Measurements from ENCODE around the gene SEMA4B. TPM values are rescaled to one million over a fixed set of nuclear protein-coding genes. Genes with fewer than 3 reads are reported as not detected.

SEMA4B gene
- total RNA-seq, 1 donor from 2014 or later = 7.7 TPM

GRCh38 chr15:90230610-90231009, 29.5 kb downstream of the SEMA4B start:
- peaks cover 17% of the 10 kb centered on the region for H3K4me1 Mint-ChIP-seq
- Histone ChIP-seq H2AFZ (replicated peaks) (no peak overlapping the region), H3K4me1 (no peaks in the 10 kb centered on the region), H3K27me3 (peaks cover 11% of the 10 kb centered on the region), H3K9ac (no peak overlapping the region), H3K36me3 (no peaks in the 10 kb centered on the region), H3K4me3 (no peak overlapping the region), H3K27ac (no peak overlapping the region), H3F3A (ENCODE audit: low read depth) (peaks cover 6% of the 10 kb centered on the region), H4K20me1 (ENCODE audit: low read depth) (peaks cover 7% of the 10 kb centered on the region), H3K79me2 (ENCODE audit: low read depth) (no peaks in the 10 kb centered on the region), H3K9me3 (ENCODE audit: low read depth) (no peaks in the 10 kb centered on the region), H3K4me2 (no peak overlapping the region)
- peaks cover 3% of the 10 kb centered on the region for H3K27me3 Mint-ChIP-seq (ENCODE audit: insufficient read depth, low read depth)
- no peaks in the 10 kb centered on the region for H3K9me3 Mint-ChIP-seq
- H3K27ac Mint-ChIP-seq = no peak overlapping the region
- TF ChIP-seq, protein P1, sequence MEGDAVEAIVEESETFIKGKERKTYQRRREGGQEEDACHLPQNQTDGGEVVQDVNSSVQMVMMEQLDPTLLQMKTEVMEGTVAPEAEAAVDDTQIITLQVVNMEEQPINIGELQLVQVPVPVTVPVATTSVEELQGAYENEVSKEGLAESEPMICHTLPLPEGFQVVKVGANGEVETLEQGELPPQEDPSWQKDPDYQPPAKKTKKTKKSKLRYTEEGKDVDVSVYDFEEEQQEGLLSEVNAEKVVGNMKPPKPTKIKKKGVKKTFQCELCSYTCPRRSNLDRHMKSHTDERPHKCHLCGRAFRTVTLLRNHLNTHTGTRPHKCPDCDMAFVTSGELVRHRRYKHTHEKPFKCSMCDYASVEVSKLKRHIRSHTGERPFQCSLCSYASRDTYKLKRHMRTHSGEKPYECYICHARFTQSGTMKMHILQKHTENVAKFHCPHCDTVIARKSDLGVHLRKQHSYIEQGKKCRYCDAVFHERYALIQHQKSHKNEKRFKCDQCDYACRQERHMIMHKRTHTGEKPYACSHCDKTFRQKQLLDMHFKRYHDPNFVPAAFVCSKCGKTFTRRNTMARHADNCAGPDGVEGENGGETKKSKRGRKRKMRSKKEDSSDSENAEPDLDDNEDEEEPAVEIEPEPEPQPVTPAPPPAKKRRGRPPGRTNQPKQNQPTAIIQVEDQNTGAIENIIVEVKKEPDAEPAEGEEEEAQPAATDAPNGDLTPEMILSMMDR (IDR thresholded peaks at IDR 0.05) = no peak
- TF ChIP-seq EZH2 (IDR thresholded peaks at IDR 0.05) = no peak
- no peak for TF ChIP-seq EZH2phosphoT487 (IDR thresholded peaks at IDR 0.05)
- peaks cover 12% of the 10 kb centered on the region for H3K36me3 Mint-ChIP-seq
- no peak for DNase-seq (ENCODE audit: low spot score)
- H3K4me3 Mint-ChIP-seq = no peak overlapping the region

DNA sequence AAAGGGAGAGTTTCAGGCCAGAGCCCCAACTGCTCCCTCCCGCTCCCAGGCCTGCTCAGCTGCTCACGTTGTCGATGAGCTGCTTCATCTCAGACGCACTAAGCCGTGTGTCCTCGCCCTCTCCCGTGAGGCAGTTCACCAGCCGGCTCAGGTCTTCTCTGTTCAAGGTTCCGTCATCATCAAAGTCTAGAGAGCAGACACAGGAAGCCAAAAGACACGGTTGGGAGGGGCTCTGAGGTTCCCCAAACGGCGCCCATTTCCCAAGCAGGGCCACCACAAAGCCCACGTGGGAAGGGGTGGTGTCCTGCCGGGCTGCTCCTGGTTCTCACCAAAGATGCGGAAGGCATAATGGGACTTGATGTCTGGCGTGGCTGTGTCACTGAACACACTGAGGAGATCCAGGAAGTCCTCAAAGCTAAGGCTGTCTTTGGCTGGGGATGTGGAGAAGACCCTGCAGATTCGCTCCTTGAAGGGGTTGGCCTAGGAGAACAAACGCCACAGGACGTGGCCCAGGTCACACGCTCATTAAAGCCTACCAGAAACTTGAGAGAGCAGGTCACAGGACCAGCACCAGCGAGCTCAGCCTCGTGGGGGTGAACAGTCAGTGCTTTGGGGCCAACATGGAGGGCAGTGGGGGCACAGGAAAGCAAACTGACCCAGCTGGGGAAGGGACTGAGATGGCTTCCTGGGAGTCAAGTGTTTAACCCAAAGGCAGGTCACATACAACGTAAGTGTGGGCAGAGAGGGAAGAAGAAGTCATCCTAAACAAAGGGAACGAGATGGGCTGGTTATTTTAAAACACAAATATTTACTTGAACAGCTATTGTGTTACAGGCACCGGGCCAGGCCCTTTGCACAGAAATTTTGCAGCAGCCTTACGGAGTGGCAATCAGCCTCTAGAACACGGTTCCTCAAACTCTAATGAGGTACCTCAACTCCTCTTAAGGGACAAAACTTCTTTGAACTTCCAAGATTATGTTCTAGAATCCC, 30.2 kb downstream of the SEMA4B start:
- Mint-ChIP-seq H3K27me3 (ENCODE audit: insufficient read depth, low read depth) (peaks cover 3% of the 10 kb centered on the region), H3K4me1 (peaks cover 17% of the 10 kb centered on the region), H3K27ac (no peak overlapping the region), H3K36me3 (peaks cover 9% of the 10 kb centered on the region), H3K9me3 (no peaks in the 10 kb centered on the region), H3K4me3 (peak overlapping the region; percentile 56)
- Histone ChIP-seq H3K4me3 (no peak overlapping the region), H4K20me1 (ENCODE audit: low read depth) (peaks cover 7% of the 10 kb centered on the region), H3K27me3 (peaks cover 11% of the 10 kb centered on the region), H3K36me3 (no peaks in the 10 kb centered on the region), H3F3A (ENCODE audit: low read depth) (peaks cover 6% of the 10 kb centered on the region), H3K79me2 (ENCODE audit: low read depth) (no peaks in the 10 kb centered on the region), H3K9me3 (ENCODE audit: low read depth) (no peaks in the 10 kb centered on the region), H3K27ac (no peak overlapping the region), H2AFZ (replicated peaks) (no peak overlapping the region), H3K9ac (no peak overlapping the region), H3K4me1 (no peaks in the 10 kb centered on the region), H3K4me2 (no peak overlapping the region)
- DNase-seq (ENCODE audit: low spot score) = no peak
- TF ChIP-seq, protein P1 (IDR thresholded peaks at IDR 0.05) = no peak
- TF ChIP-seq EZH2 (IDR thresholded peaks at IDR 0.05) (no peak), EZH2phosphoT487 (IDR thresholded peaks at IDR 0.05) (no peak)

GRCh38 chr15:90232196-90232595, 31.1 kb downstream of the SEMA4B start:
- Mint-ChIP-seq H3K27ac (no peak overlapping the region), H3K27me3 (ENCODE audit: insufficient read depth, low read depth) (peaks cover 3% of the 10 kb centered on the region), H3K36me3 (peaks cover 9% of the 10 kb centered on the region), H3K9me3 (no peaks in the 10 kb centered on the region), H3K4me1 (peaks cover 17% of the 10 kb centered on the region), H3K4me3 (peak overlapping the region; percentile 84)
- Histone ChIP-seq H3K4me2 (no peak overlapping the region), H3K4me1 (no peaks in the 10 kb centered on the region), H2AFZ (replicated peaks) (no peak overlapping the region), H4K20me1 (ENCODE audit: low read depth) (peaks cover 7% of the 10 kb centered on the region), H3K27ac (no peak overlapping the region), H3K36me3 (no peaks in the 10 kb centered on the region), H3K79me2 (ENCODE audit: low read depth) (no peaks in the 10 kb centered on the region), H3F3A (ENCODE audit: low read depth) (peaks cover 6% of the 10 kb centered on the region), H3K9me3 (ENCODE audit: low read depth) (no peaks in the 10 kb centered on the region), H3K4me3 (no peak overlapping the region), H3K27me3 (peaks cover 11% of the 10 kb centered on the region), H3K9ac (no peak overlapping the region)
- TF ChIP-seq, protein P1 (IDR thresholded peaks at IDR 0.05) = no peak
- no peak for TF ChIP-seq EZH2 (IDR thresholded peaks at IDR 0.05)
- no peak for TF ChIP-seq EZH2phosphoT487 (IDR thresholded peaks at IDR 0.05)
- DNase-seq (ENCODE audit: low spot score) = no peak
